Muscle of leg (tissue), 11 donors: ENCODE measurements around the gene TMEM26. TPM values are rescaled to one million over a fixed set of nuclear protein-coding genes. Genes with fewer than 3 reads are reported as not detected.

Experiments used
- DNase-seq: peaks from one replicate; pipeline ENCODE4 v3.0.0; 2013
- H3K27ac ChIP-seq: one replicate; pipeline ENCODE4 v1.5.1; 2013; ENCODE audit warnings: mild to moderate bottlenecking, low read length, control low read depth
- H3K27me3 ChIP-seq: one replicate; pipeline ENCODE4 v1.6.1; 2013; ENCODE audit warnings: low read length; ENCODE audit not compliant: control insufficient read depth, insufficient read depth
- H3K36me3 ChIP-seq: one replicate; pipeline ENCODE4 v1.6.1; 2013; ENCODE audit warnings: low read length; ENCODE audit not compliant: control insufficient read depth, insufficient read depth
- H3K4me1 ChIP-seq: one replicate; pipeline ENCODE4 v1.6.1; 2013; ENCODE audit warnings: low read length; ENCODE audit not compliant: control insufficient read depth, insufficient read depth
- H3K4me3 ChIP-seq: one replicate; pipeline ENCODE4 v1.5.1; 2013; ENCODE audit warnings: low read length, control low read depth
- H3K9me3 ChIP-seq: replicated peaks from 2 replicates; pipeline ENCODE4 v1.6.1; 2013; ENCODE audit warnings: low read depth, low read length; ENCODE audit not compliant: control insufficient read depth
- WGBS: methylation state at CpG from one replicate; pipeline ENCODE4 v1.1.5; 2013; ENCODE audit warnings: missing lambda C conversion rate; ENCODE audit not compliant: insufficient coverage; 5-methylcytosine and 5-hydroxymethylcytosine counted together
- polyA plus RNA-seq, 8 donors: library from polyadenylated mRNA; unstranded; fragments of 120-200 nt; gene quantifications; one replicate each; pipeline versions ENCODE4 v1.2.1 to v1.2.3, GENCODE V29; 2013; ENCODE audit warnings: inconsistent platforms in 1 of 8, low replicate concordance in 1 of 8; ENCODE audit not compliant: insufficient read length in 8 of 8, insufficient read depth in 1 of 8
- total RNA-seq: library from RNA; stranded (reverse); fragments of 120-200 nt; gene quantifications from one replicate; pipeline ENCODE4 v1.2.4, GENCODE V29; 2013

The TMEM26 gene
- total and polyA plus RNA-seq, 9 donors, result 6.3 to 18.4 (median 11.7) TPM

- no peak overlapping the region for H3K27ac ChIP-seq
- no peak overlapping the region for H3K4me3 ChIP-seq
- no CpG with 5 or more reads among the region's 3 CpGs for WGBS
- no peaks in the 10 kb centered on the region for H3K9me3 ChIP-seq
- H3K36me3 ChIP-seq, result no peaks in the 10 kb centered on the region
- DNase-seq, result no peak
- H3K4me1 ChIP-seq, result no peaks in the 10 kb centered on the region
- H3K27me3 ChIP-seq, result no peaks in the 10 kb centered on the region
These were observed 95.5 kb downstream of the TMEM26 start for GRCh38 chr10:61357687-61358086.

Other genes with a start within 250 kb of the TMEM26 start
- 0.13 TPM for gene CABCOCO1, start 209.5 kb upstream of the TMEM26 start, total RNA-seq
- gene CABCOCO1, start 209.5 kb upstream of the TMEM26 start, polyA plus RNA-seq, result 1 to 10 TPM in 1 of 8 donors, under 1 TPM in 6, not detected in 1; 0.12 to 1.0 (median 0.27) TPM